CD4-positive, alpha-beta T cell treated with Interleukin-1 beta for 1 hour (primary cell): ENCODE measurements around the gene GPR37.

Experiments
- DNase-seq, 2 donors: peaks; one replicate each; pipeline ENCODE4 v3.0.0-alpha.2; 2020 to 2022

Gene GPR37

DNA sequence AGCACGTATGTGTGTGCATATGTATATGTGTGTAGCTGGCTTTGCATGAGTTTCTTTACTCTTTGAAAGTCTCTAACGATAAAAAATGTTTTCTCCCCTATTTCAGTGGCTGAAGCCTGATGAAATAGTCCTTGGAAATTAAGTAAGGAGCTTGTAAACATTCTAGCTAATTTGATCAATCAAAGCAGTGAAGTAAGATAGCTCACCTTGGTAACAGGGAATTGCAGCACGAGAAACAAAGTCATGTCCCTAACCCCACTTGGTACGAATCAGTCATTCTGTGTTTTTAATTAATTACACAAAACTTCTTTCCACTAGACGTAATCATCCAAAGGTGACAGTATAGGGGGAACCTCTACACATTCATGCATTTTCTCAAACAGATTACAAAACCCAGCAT, 41.5 kb downstream of the GPR37 start:
- DNase-seq: no peak

DNA sequence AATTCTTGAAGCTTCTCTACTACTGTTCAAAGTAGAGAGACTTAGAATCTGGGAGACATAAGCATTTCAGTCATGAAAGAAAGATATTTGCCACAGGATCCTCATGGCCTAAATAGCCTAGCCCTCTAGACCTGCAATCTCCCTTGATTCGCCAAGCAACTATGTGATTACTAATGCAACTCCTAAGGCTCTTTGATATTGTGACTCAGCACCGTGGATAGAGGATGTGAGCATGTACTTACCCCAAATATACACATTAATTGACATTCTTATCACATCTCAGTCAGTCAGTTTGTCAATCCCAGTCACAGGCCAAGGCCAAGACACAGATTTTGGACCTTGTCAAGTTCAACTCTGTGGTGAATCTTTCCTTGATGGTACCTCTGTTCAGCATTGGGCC, 42.6 kb downstream of the GPR37 start:
- no peak for DNase-seq

DNA sequence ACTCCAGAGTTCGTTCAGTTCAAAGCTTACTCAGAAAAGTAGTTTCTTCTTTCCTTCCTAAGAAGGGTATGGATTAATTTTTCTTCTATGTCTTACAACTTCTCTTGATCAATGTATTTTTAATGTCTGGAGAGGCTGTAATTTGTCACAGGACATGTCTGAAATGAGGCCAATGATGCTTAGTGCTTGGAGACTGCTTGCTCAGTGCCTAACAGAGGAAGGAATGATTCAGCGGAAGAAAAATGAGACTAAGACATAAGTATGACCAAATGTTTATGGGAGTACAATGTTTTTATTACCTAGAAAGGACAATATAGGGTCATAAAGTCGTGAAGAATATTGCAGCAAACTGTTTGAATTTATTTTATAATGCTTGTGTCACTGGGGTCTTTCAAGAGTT, 43.3 kb downstream of the GPR37 start:
- DNase-seq: no peak

DNA sequence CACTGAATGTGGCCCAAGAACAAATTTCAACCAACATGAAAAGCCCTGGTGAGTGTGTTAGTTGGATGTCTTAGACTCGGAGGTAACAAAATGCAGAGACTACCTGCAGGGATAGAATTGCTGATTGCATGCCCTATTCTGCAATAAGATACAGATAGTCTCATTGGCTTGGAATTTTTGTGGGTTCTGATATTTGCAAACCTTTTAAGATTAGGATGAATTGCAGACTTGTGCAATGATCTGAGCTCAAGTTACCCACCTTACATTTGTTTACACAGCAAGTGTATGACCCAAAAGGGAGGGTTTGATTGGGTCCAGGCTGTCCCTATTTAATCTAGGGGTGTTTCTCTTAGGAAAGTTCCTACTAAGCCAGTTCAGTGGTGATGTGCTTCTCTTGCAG, 45.4 kb downstream of the GPR37 start:
- DNase-seq: no peak

DNA sequence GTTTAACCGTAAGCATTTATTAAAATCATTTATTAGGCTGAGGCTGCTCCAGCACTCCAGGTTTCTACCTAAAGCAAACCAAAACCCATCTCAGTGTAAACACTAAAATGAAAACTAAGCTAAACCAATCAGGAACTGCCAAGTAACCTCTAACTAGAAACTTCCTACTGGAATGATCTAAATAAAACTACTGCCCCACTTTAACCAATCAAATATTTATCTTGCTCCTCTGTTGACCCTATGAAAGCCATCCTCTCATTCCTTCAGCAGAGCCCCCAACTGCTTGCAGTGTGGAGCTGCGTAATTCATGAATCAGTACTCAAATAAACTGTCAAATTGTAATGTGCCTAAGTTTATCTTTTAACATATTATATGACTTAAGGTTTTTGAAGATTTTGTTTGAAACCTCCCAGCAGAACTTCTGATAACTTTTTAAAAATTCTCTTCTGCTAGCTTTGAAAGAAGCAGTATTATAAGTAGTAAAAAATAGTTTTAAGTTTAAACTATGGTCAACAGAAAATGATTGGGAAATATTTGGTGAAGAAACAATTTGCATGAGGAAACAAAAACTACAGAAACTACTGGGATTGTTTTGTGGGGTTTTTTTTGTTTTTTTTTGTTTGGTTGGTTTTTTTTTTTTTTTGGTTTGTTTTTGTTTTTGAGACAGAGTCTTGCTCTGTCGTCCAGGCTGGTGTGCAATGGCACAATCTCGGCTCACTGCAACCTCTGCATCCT, 47.4 kb downstream of the GPR37 start:
- no peak for DNase-seq

DNA sequence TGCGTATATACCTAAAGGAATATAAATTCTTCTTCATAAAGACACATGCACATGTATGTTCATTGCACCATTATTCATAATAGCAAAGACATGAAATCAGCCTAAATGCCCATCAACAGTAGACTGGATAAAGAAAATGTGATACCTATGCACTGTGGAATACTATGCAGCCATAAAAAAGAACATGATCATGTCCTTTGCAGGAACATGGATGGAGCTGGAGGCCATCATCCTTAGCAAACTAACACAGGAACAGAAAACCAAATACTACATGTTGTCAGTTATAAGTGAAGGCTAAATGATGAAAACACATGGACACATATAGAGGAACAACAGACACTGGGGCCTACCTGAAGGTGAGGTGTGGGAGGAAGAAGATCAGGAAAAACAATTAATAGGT, 48.7 kb downstream of the GPR37 start:
- no peak for DNase-seq

DNA sequence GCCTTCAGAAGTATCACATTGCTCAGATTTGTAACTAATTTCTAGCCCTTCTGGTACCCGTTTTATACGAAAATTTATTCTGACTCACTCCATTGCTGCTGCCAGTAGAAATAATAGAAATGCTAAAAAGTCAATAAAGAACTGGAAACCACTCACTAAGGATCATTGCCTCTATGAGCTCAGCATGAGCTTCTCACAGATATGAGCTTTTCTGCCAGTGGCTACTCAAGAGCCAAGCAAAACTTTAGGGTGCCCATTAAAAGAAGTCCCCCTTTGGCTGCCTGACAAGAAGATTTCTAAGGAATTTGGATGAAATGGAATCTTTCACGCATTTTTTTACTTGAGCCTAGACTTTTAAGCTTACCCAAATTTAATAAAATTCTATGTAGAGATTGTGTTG, 52.5 kb downstream of the GPR37 start:
- no peak for DNase-seq

DNA sequence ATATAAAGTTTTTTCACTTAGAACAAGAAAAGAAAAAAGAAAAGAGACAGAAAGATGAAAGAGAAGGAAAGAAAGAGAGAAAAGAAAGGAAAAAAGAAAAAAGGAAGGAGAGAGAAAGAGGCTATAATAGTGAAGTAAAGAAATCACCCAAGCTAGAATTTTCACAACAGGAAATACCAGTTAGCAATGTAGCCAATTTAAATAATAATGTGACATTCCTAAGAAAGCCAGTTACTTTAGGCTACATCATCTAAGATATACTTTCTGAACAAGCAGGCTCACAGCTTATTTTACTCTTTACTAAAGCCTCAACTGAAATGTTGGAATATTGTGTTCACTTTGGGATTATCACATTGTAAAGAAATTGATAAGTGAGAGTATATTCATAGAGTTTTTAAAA, 53.6 kb downstream of the GPR37 start:
- DNase-seq: no peak

DNA sequence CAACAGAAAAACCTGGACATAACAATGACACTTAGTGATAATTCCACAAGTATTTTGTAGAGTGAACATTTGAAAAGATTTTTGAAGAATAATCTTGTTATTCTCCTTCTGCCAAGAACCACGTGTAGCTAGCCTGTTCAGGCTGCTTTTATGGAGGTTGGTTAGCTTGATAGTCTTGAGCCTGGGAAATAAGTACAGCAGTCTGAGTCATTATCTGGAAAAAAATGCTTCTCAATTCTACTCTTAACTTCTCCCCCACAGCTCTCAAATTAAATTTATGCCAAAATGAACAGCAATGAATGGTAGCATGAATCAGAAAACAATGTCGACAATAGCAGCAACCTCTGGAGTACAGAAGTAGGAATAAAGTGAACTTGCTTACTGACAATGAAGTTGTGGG, 63.2 kb downstream of the GPR37 start:
- no peak for DNase-seq

DNA sequence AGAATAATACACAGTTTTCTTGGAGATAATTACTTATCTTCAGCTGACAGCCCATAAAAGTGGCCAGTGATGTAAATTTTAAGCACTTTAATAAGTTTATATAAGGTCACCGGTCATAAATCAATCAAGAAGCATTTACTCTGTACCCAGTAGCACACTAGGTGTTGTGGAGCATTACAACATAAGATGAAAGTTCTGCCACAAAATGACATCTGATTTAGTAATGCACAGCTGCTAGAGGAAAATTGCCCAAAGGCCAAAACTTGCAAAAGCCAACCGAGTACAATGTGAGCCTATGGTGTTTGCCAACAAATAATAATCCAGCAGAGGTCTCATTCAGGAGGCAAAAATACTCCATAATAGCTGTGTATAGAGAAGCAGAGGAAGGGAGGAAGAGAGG, 63.6 kb downstream of the GPR37 start:
- no peak for DNase-seq

DNA sequence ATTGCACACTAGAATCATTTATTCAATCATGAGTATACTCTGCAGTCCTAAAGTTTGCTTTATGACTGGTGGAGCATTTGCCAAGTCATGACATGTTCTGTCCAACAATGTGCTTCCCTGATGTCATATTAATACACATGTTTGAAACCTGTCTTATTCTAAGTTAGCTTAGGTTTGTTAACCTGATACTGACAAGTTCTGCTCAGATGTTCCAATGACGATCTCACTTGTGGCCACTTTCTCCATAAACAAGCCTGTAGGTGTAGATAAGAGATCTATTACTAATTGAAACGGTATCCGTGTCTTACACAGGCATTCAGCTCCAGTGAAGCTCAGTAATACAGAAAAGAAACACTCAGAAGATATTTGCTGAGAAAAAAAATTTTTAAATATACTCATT, 64.9 kb downstream of the GPR37 start:
- no peak for DNase-seq

DNA sequence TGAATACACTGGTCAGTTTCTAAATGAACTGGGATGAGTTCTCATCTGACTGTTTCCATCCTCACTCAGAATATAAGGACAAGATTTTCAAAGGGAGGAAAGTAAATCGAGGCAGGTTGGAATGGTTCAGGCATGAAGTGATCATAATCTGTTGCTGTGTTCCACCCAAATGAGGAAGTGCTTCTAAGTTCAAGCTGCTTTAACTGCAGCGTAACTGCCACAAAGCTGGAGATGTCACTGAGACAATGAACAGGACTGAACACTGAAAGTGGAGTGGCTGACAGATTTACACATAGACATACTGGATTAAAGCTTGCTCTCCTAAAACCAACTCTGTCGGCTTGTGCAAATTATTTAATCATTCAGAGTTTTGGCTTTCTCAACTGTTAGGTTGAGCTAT, 66.6 kb downstream of the GPR37 start:
- DNase-seq: no peak

DNA sequence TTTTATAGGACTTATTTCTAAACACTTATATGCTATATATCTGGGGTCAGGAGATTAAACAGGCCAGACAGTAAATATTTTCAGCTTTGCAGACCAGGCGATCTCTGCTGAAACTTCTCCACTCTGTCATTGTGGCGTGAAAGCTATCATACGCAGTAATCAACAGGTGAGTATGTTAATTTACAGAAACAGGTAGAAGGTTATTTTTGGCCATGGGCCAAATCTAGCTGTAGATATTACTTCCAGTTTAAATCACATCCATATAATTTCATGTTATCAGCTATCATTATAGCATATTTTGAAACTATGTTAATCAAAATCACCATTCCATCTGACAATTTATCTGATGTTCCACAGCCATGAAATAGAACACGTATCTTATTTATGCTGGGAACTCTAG, 67.8 kb downstream of the GPR37 start:
- DNase-seq: no peak
